Measurements from ENCODE around the gene NAPG. TPM values are rescaled to one million over a fixed set of nuclear protein-coding genes. Genes with fewer than 3 reads are reported as not detected.
"Not testable (repeated sequence)": the region's sequence is repeated elsewhere in the genome, so short reads cannot be mapped to it uniquely, and the experiment has no call there.

Gene NAPG
- total RNA-seq, 1 donor from 2014 or later = 27.3 TPM

DNA sequence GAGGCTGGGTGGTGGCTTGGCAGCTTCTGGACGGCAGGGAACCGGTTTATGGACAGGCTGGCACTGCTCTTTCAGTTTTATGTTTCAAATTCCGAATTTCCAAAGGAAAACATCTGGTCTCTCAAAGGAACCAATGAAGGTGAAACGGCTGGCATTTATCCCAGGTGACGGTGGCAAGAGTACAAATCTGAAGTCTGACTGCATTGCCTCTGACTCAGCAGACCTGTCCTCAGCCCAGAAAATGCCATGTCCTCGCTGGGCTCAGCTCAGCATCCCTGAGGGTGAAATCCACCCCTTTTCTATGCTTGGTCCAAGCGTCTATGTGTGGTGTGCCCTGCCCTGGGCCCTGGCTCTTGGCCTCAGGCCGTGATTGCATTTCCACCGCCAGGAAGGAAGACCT lies 38.1 kb downstream of the NAPG start:
- DNase-seq (ENCODE audit: low spot score, unreplicated experiment) = no peak
- Mint-ChIP-seq H3K4me1 (ENCODE audit: low read depth) (peaks cover 2% of the 10 kb centered on the region), H3K4me3 (ENCODE audit: low read depth) (no peak overlapping the region), H3K27me3 (no peaks in the 10 kb centered on the region), H3K27ac (no peak overlapping the region), H3K36me3 (ENCODE audit: insufficient read depth) (no peaks in the 10 kb centered on the region), H3K9me3 (ENCODE audit: low read depth) (no peaks in the 10 kb centered on the region)
- no peak for TF ChIP-seq CTCF (IDR thresholded peaks at IDR 0.05; ENCODE audit: unreplicated experiment)

GRCh38 chr18:10564975-10565773 lies 39.3 kb downstream of the NAPG start:
- no peaks in the 10 kb centered on the region for H3K27me3 Mint-ChIP-seq

GRCh38 chr18:10565835-10566234 lies 40.0 kb downstream of the NAPG start:
- Mint-ChIP-seq H3K9me3 (ENCODE audit: low read depth) (no peaks in the 10 kb centered on the region), H3K36me3 (ENCODE audit: insufficient read depth) (no peaks in the 10 kb centered on the region), H3K27me3 (no peaks in the 10 kb centered on the region), H3K4me3 (ENCODE audit: low read depth) (no peak overlapping the region), H3K27ac (no peak overlapping the region), H3K4me1 (ENCODE audit: low read depth) (no peaks in the 10 kb centered on the region)
- TF ChIP-seq CTCF (IDR thresholded peaks at IDR 0.05; ENCODE audit: unreplicated experiment) = no peak
- no peak for DNase-seq (ENCODE audit: low spot score, unreplicated experiment)

More at GRCh38 chr18:10564975-10565773, 39.3 kb downstream of the NAPG start:
- Mint-ChIP-seq H3K36me3 (ENCODE audit: insufficient read depth) (no peaks in the 10 kb centered on the region), H3K4me3 (ENCODE audit: low read depth) (no peak overlapping the region), H3K9me3 (ENCODE audit: low read depth) (no peaks in the 10 kb centered on the region), H3K4me1 (ENCODE audit: low read depth) (no peaks in the 10 kb centered on the region), H3K27ac (no peak overlapping the region)
- no peak for TF ChIP-seq CTCF (IDR thresholded peaks at IDR 0.05; ENCODE audit: unreplicated experiment)
- DNase-seq (ENCODE audit: low spot score, unreplicated experiment) = no peak

GRCh38 chr18:10566390-10566789 lies 40.6 kb downstream of the NAPG start:
- H3K27ac Mint-ChIP-seq = no peak overlapping the region
- DNase-seq (ENCODE audit: low spot score, unreplicated experiment) = no peak
- no peaks in the 10 kb centered on the region for H3K27me3 Mint-ChIP-seq
- no peak overlapping the region for H3K4me3 Mint-ChIP-seq (ENCODE audit: low read depth)
- no peaks in the 10 kb centered on the region for H3K9me3 Mint-ChIP-seq (ENCODE audit: low read depth)
- H3K4me1 Mint-ChIP-seq (ENCODE audit: low read depth) = no peaks in the 10 kb centered on the region
- TF ChIP-seq CTCF (IDR thresholded peaks at IDR 0.05; ENCODE audit: unreplicated experiment) = no peak
- no peaks in the 10 kb centered on the region for H3K36me3 Mint-ChIP-seq (ENCODE audit: insufficient read depth)

- H3K27me3 Mint-ChIP-seq; H3K4me3 Mint-ChIP-seq (ENCODE audit: low read depth); H3K27ac Mint-ChIP-seq; H3K36me3 Mint-ChIP-seq (ENCODE audit: insufficient read depth); H3K4me1 Mint-ChIP-seq (ENCODE audit: low read depth); H3K9me3 Mint-ChIP-seq (ENCODE audit: low read depth); DNase-seq (ENCODE audit: low spot score, unreplicated experiment): not testable (repeated sequence)
Measured at GRCh38 chr18:10569941-10570340, 44.1 kb downstream of the NAPG start.

DNA sequence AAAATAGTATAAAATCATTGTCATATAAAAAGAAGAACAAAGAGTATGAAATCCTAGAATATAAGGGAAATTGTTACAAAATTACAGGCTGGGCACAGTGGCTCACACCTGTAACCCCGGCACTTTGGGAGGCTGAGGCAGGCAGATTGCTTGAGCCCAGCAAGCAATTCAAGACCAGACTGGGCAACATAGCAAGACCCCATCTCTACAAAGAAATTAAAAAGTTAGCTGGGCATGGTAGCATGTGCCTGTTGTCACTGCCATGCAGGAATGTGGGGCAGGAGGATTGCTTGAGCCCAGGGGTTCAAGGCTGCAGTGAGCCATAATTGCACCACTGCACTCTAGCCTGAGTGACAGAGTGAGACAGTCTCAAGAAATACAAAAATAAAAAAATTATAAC lies 44.8 kb downstream of the NAPG start:
- no peaks in the 10 kb centered on the region for H3K36me3 Mint-ChIP-seq (ENCODE audit: insufficient read depth)
- H3K27ac Mint-ChIP-seq = no peak overlapping the region
- no peak overlapping the region for H3K4me3 Mint-ChIP-seq (ENCODE audit: low read depth)
- no peak for TF ChIP-seq CTCF (IDR thresholded peaks at IDR 0.05; ENCODE audit: unreplicated experiment)
- H3K9me3 Mint-ChIP-seq (ENCODE audit: low read depth) = no peaks in the 10 kb centered on the region
- H3K27me3 Mint-ChIP-seq = no peaks in the 10 kb centered on the region
- H3K4me1 Mint-ChIP-seq (ENCODE audit: low read depth) = no peaks in the 10 kb centered on the region
- no peak for DNase-seq (ENCODE audit: low spot score, unreplicated experiment)
